DOHH2 (cell line): ENCODE measurements around the gene ARHGAP29.

Experiments used
- CTCF ChIP-seq: fragments of 200-600 bp; sonication (generic); IDR thresholded peaks from one replicate; pipeline ENCODE4 v1.5.1; 2014; ENCODE audit warnings: antibody characterized with exemption, mild to moderate bottlenecking, low read depth, low read length; ENCODE audit not compliant: poor library complexity, severe bottlenecking
- EZH2phosphoT487 ChIP-seq: fragments of 200-600 bp; sonication (generic); IDR thresholded peaks from 2 replicates; pipeline ENCODE4 v1.6.1; 2017; ENCODE audit warnings: borderline replicate concordance, mild to moderate bottlenecking, antibody characterized with exemption, low read length, moderate library complexity, mixed read lengths

- TF ChIP-seq CTCF, result no peak
- TF ChIP-seq EZH2phosphoT487, result no peak
Measured at GRCh38 chr1:94250341-94250740, 13.0 kb upstream of the ARHGAP29 start.
